Superior temporal gyrus (tissue), 1 donor: ENCODE measurements around the gene MUC12.
"Not testable (repeated sequence)": the region's sequence is repeated elsewhere in the genome, so short reads cannot be mapped to it uniquely, and the experiment has no call there.

Experiments
- DNase-seq: peaks from one replicate; pipeline ENCODE4 v3.0.0-alpha.2; 2016; ENCODE audit errors: extremely low spot score

The MUC12 gene

DNA sequence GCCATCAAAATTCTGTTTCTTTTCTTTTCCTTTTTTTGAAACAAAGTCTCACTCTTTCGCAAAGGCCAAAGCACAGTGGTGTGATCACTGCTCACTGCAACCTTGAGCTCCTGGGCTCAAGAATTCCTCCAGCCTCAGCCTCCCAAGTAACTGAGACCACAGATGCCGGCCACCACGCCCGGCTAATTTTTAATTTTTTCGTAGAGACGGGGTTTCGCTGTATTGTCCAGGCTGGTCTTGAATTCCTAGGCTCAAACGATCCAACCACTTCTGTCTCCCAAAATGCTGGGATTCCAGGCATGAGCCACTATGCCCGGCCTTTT, 90.2 kb downstream of the MUC12 start:
- no peak for DNase-seq

DNA sequence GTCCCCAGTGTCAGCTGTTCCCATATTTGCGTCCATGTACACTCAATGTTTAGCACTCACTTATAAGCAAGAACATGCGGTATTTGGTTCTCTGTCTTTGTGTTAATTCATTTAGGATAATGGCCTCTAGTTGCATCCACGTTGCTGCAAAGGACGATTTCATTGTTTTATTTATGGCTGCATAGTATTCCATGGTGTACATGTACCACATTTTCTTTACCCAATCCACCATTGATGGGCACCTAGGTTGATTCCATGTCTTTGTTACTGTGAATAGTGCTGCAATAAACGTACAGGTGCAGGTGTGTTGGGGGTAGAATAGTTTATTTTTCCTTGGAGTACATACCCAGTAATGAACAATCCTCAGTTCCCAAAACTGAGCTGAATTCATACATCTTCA, 91.6 kb downstream of the MUC12 start:
- no peak for DNase-seq

DNA sequence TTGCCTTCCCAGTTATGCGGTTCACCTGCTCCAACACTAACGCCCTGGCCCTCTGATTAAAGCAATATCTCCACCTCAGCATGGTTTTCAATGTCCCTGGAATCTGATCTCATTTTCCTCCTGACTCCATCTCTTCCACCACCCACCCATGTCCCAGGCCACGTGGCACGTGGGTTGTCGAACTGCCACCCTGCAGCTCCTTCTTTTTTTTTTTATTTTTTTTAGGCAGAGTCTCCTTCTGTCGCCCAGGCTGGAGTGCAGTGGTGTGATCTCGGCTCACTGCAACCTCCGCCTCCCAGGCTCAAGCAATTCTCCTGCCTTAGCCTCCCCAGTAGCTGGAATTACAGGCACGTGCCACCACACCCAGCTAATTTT, 94.8 kb downstream of the MUC12 start:
- not testable (repeated sequence) for DNase-seq

DNA sequence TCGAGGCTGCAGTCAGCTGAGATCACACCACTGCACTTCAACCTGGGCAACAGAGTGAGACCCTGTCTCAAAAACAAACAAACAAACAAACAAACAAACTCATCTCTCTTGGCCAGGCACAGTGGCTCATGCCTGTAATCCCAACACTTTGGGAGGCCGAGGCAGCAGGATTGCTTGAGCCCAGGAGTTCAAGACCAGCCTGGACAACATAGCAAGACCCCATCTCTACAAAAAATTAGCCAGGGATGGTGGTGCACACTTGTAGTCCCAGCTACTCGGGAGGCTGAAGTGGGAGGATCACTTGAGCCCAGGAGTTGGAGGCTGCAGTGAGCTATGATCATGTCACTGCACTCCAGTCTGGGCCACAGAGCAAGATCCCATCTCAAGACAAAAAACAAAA, 95.8 kb downstream of the MUC12 start:
- not testable (repeated sequence) for DNase-seq

DNA sequence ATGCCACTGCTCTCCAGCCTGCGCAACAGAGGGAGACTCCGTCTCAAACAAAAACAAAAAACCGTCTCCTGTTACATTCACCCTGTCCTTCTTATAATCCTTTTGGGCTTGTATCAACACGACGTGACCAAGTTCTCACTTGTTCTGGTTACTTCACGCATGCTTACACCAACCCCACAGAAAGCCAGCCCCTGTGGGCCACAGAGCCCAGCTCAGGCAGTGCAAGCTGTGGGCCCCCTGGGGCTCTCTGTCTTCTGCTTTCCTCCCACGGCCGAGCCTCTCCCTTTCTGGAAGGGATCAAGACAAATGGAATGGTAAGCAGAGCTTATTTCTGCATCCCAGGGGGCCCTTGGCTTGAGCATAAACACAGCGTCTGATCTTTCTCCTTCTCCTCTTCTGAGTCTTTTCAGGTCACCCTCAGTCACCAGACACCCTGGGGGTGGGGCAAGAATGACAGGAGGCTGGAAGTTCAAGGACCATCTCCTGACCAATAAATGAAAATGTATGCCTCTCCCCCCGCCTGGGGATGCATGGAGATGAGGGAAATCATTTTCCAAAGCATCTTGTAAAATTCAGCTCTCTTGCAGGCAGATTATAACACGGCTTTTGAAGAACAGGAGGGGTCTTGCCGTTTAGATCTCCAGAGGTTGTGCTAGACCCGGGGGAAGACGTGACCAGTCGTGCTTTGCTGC, 96.9 kb downstream of the MUC12 start:
- no peak for DNase-seq

DNA sequence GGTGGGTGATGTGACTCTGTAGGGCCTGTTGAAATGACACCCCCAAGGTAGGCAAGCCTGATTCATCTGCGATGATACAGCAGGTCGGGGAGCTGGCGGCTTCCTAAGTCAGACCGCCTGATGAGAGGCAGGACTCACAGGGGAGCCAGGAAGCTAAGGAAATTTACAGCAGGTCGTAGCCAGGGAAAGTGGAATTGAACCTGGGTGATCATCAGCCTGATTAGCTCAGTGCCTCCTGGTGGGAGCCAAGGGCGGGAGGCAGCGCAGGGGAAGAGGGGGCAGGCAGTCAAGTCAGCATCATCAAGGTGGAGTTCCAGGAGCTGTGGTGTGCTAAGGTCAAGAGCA, 97.4 kb downstream of the MUC12 start:
- no peak for DNase-seq

DNA sequence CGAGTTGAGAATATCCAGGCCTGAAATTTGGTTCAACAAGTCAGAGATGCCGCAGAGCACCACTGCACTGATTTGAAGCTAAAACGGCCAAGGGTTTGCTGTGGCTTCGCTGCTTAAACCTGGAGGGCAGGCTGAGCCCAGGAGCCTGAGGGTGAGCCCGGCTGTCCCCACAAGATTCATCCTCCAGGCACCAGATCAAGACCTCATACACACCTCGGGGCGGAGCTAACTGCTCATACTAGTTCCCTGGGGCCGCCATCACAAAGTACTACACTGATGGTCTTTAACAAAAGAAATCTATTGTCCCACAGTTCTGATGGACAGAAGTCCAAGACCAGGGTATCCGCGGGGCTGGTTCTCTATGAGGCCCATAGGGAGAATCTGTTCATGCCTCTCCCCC, 99.0 kb downstream of the MUC12 start:
- no peak for DNase-seq
